ENCODE data around the gene CACNG6. TPM values are rescaled to one million over a fixed set of nuclear protein-coding genes. Genes with fewer than 3 reads are reported as not detected.

The CACNG6 gene
- total and polyA plus RNA-seq, 2 of the 13 experiments (the other 11 are each of a cell fraction or from before 2014, with no cell fraction given), result not detected

GRCh38 chr19:53980539-53981375, 10.7 kb upstream of the CACNG6 start:
- H4K20me1 ChIP-seq (ENCODE audit: insufficient read depth, low read length), result no peaks in the 10 kb centered on the region
- no peak overlapping the region for H2AFZ ChIP-seq (ENCODE audit: low read length)
- no peak overlapping the region for H3K27ac ChIP-seq (ENCODE audit: extremely low read length, insufficient read depth, low read length)
- TF ChIP-seq SNAPC5 (CRISPR knock-in tag; IDR thresholded peaks at IDR 0.05; ENCODE audit: borderline replicate concordance), result no peak
- peak; percentile 51 for TF ChIP-seq ATF7 (IDR thresholded peaks at IDR 0.05)
- TF ChIP-seq ATF7 (CRISPR knock-in tag; IDR thresholded peaks at IDR 0.05), result no peak
- WGBS (ENCODE audit: low lambda C conversion rate), result 46% methylated on average over 20 of the region's 20 CpGs
- H3K79me2 ChIP-seq (ENCODE audit: insufficient read depth, low read length), result no peaks in the 10 kb centered on the region
- peak; percentile 13; the same call in 1 of the 3 replicates for ATAC-seq
- FAIRE-seq, result no peak
- H3K9ac ChIP-seq (ENCODE audit: insufficient read depth, low read depth, low read length), result no peak overlapping the region
- H3K27me3 ChIP-seq (ENCODE audit: control insufficient read depth in 1 of 2, insufficient read depth in 2 of 2, low read length in 2 of 2), result peaks cover 3 to 16% of the 10 kb centered on the region in 2 experiments; a peak in 2 of 5 replicates
- no TSS peak for BruUV-seq (replicated peaks)
- peak; percentile 6 for DNase-seq (ENCODE audit: low spot score)
- intact Hi-C loops (cut with micrococcal nuclease; ENCODE audit: unreplicated experiment) (no loop called here), in situ Hi-C loops (cut with HindIII; ENCODE audit: extremely low pct_ligation_motif_present, low pct_unique_long_range_greater_than_20kb) (no loop called here)
- H3K4me1 ChIP-seq (ENCODE audit: insufficient read depth, low read length), result no peaks in the 10 kb centered on the region
- ChIA-PET CTCF (ENCODE audit: low intra/inter-chr PET ratio, low total read pairs) (no interaction called here), POLR2A (no interaction called here)
- no peaks in the 10 kb centered on the region for H3K9me3 ChIP-seq (ENCODE audit: low read length)
- H3K4me2 ChIP-seq (ENCODE audit: low read depth, low read length), result no peak overlapping the region
- no peak overlapping the region for H3K4me3 ChIP-seq (replicated peaks in 1 of 3; ENCODE audit: insufficient read depth in 1 of 3, low read depth in 2 of 3, low read length in 3 of 3)
- H3K36me3 ChIP-seq (replicated peaks in 1 of 2; ENCODE audit: control insufficient read depth in 1 of 2, insufficient read depth in 2 of 2, low read length in 2 of 2), result no peaks in the 10 kb centered on the region

GRCh38 chr19:53981376-53981951, 10.0 kb upstream of the CACNG6 start:
- 80% methylated on average over 1 of the region's 13 CpGs for WGBS (ENCODE audit: low lambda C conversion rate)
- intact Hi-C loops (cut with micrococcal nuclease; ENCODE audit: unreplicated experiment) (no loop called here), in situ Hi-C loops (cut with HindIII; ENCODE audit: extremely low pct_ligation_motif_present, low pct_unique_long_range_greater_than_20kb) (no loop called here)
- no peaks in the 10 kb centered on the region for H3K9me3 ChIP-seq (ENCODE audit: low read length)
- H4K20me1 ChIP-seq (ENCODE audit: insufficient read depth, low read length), result no peaks in the 10 kb centered on the region
- no peak overlapping the region for H3K4me3 ChIP-seq (replicated peaks in 1 of 3; ENCODE audit: insufficient read depth in 1 of 3, low read depth in 2 of 3, low read length in 3 of 3)
- no TSS peak for BruUV-seq (replicated peaks)
- H3K27ac ChIP-seq (ENCODE audit: extremely low read length, insufficient read depth, low read length), result no peak overlapping the region
- no peak for TF ChIP-seq ZNF432 (CRISPR knock-in tag; IDR thresholded peaks at IDR 0.05; ENCODE audit: borderline replicate concordance)
- no peak for TF ChIP-seq PAWR (CRISPR knock-in tag; IDR thresholded peaks at IDR 0.05; ENCODE audit: borderline replicate concordance)
- TF ChIP-seq PRMT3 (CRISPR knock-in tag; IDR thresholded peaks at IDR 0.05; ENCODE audit: borderline replicate concordance, low read depth), result no peak
- TF ChIP-seq HDAC1 (CRISPR knock-in tag; IDR thresholded peaks at IDR 0.05), result no peak
- no peak for TF ChIP-seq ZEB1 (IDR thresholded peaks at IDR 0.05; ENCODE audit: insufficient replicate concordance, low read depth)
- TF ChIP-seq ZNF691 (CRISPR knock-in tag; IDR thresholded peaks at IDR 0.05; ENCODE audit: borderline replicate concordance, low read depth), result no peak
- H3K4me2 ChIP-seq (ENCODE audit: low read depth, low read length), result no peak overlapping the region
- CTCF ChIA-PET (ENCODE audit: low intra/inter-chr PET ratio, low total read pairs), result no interaction called here
- H3K9ac ChIP-seq (ENCODE audit: insufficient read depth, low read depth, low read length), result no peak overlapping the region
- POLR2A ChIA-PET, result no interaction called here
- no peak overlapping the region for H2AFZ ChIP-seq (ENCODE audit: low read length)
- ATAC-seq (no peak), FAIRE-seq (no peak), DNase-seq (ENCODE audit: low spot score) (no peak)
- no peaks in the 10 kb centered on the region for H3K79me2 ChIP-seq (ENCODE audit: insufficient read depth, low read length)
- no peaks in the 10 kb centered on the region for H3K4me1 ChIP-seq (ENCODE audit: insufficient read depth, low read length)
- H3K36me3 ChIP-seq (replicated peaks in 1 of 2; ENCODE audit: control insufficient read depth in 1 of 2, insufficient read depth in 2 of 2, low read length in 2 of 2), result no peaks in the 10 kb centered on the region
- peaks cover 3 to 20% of the 10 kb centered on the region in 2 experiments; a peak in 2 of 5 replicates for H3K27me3 ChIP-seq (ENCODE audit: control insufficient read depth in 1 of 2, insufficient read depth in 2 of 2, low read length in 2 of 2)

Data from HepG2 (cell line).